ENCODE results near the gene TSPO. TPM values are rescaled to one million over a fixed set of nuclear protein-coding genes. Genes with fewer than 3 reads are reported as not detected.

Gene TSPO
- total and polyA plus RNA-seq, 2 of the 8 experiments (the other 6 are each of a cell fraction or from before 2014, with no cell fraction given), result 19.9 to 51.5 TPM

GRCh38 chr22:43148581-43148980 is 2.8 kb upstream of the TSPO start:
- Histone ChIP-seq H3K27ac (ENCODE audit: low read depth, low read length) (no peak overlapping the region), H3K79me1 (ENCODE audit: low read depth, low read length) (no peaks in the 10 kb centered on the region), H2BK15ac (ENCODE audit: low read length) (no peak overlapping the region), H3K4me2 (ENCODE audit: insufficient read depth in 1 of 2, low read depth in 2 of 2, low read length in 2 of 2) (no peak overlapping the region), H3K79me2 (ENCODE audit: control insufficient read depth in 1 of 2, insufficient read depth in 2 of 2, low read length in 2 of 2) (no peaks in the 10 kb centered on the region), H3K23ac (ENCODE audit: insufficient read length) (no peak overlapping the region), H3K9ac (replicated peaks in 1 of 4; ENCODE audit: extremely low read depth in 1 of 4, low read depth in 3 of 4, low read length in 3 of 4) (no peak overlapping the region; a peak in 1 of 7 replicates), H3K27me3 (replicated peaks in 1 of 4; ENCODE audit: control insufficient read depth in 3 of 4, extremely low read depth in 1 of 4, insufficient read depth in 3 of 4, low read length in 3 of 4) (peaks cover 1 to 21% (median 14%) of the 10 kb centered on the region in 4 experiments), H2BK5ac (ENCODE audit: low read depth, low read length) (no peak overlapping the region), H3K4me3 (ENCODE audit: extremely low read depth in 1 of 4, insufficient read depth in 2 of 4, low read depth in 3 of 4, low read length in 4 of 4) (no peak overlapping the region), H3K4me1 (replicated peaks in 1 of 4; ENCODE audit: control insufficient read depth in 3 of 4, insufficient read depth in 4 of 4, low read length in 3 of 4) (peaks cover 0 to 12% (median 10%) of the 10 kb centered on the region in 4 experiments; a peak in 6 of 7 replicates), H4K5ac (ENCODE audit: insufficient read length, low read depth, low read length) (no peak overlapping the region), H3K14ac (ENCODE audit: insufficient read length) (no peak overlapping the region), H3K18ac (ENCODE audit: extremely low read depth, low read length) (no peak overlapping the region), H2AK5ac (ENCODE audit: low read depth, low read length) (no peak overlapping the region), H2BK20ac (ENCODE audit: low read length) (no peak overlapping the region), H3K23me2 (ENCODE audit: low read depth, low read length) (peaks cover 13% of the 10 kb centered on the region; the same call in 1 of the 2 replicates), H3K36me3 (ENCODE audit: control insufficient read depth in 2 of 4, insufficient read depth in 4 of 4, low read length in 3 of 4) (no peaks in the 10 kb centered on the region), H2BK12ac (ENCODE audit: low read depth, low read length) (no peak overlapping the region; the same call in 1 of the 2 replicates), H2BK120ac (replicated peaks; ENCODE audit: low read depth, low read length) (no peak overlapping the region), H3K56ac (replicated peaks; ENCODE audit: insufficient read length, low read depth, low read length) (no peak overlapping the region), H4K91ac (replicated peaks; ENCODE audit: insufficient read length, low read length) (no peak overlapping the region), H2AFZ (ENCODE audit: low read length) (no peak overlapping the region), H4K20me1 (replicated peaks in 1 of 2; ENCODE audit: control insufficient read depth in 1 of 2, insufficient read depth in 2 of 2, low read length in 2 of 2) (no peaks in the 10 kb centered on the region), H3K9me3 (ENCODE audit: insufficient read depth in 2 of 2, low read depth in 1 of 2, low read length in 1 of 2) (no peaks in the 10 kb centered on the region), H4K8ac (ENCODE audit: extremely low read depth, insufficient read depth, low read length) (no peak overlapping the region), H3K4ac (replicated peaks; ENCODE audit: insufficient read length, low read depth, low read length) (no peak overlapping the region)
- TF ChIP-seq MAX (IDR thresholded peaks at IDR 0.05) (no peak), SIX5 (IDR thresholded peaks at IDR 0.05; ENCODE audit: low read depth, low read length) (no peak), CHD2 (IDR thresholded peaks at IDR 0.05; ENCODE audit: low read length) (no peak), POLR2AphosphoS5 (IDR thresholded peaks at IDR 0.05; ENCODE audit: low read depth, low read length) (no peak), SAP30 (IDR thresholded peaks at IDR 0.05; ENCODE audit: insufficient read depth, insufficient replicate concordance, low read length) (no peak), SP4 (IDR thresholded peaks at IDR 0.05; ENCODE audit: low read length) (no peak)
- 78% methylated on average over 6 of the region's 6 CpGs; no CpG with 5 or more reads in 1 of the 2 experiments for WGBS, 2 experiments (ENCODE audit: extremely low coverage in 1 of 2, insufficient coverage in 1 of 2, insufficient read length in 1 of 2, insufficient replicate concordance in 2 of 2, low coverage in 1 of 2, low lambda C conversion rate in 2 of 2, missing lambda C conversion rate in 1 of 2)
- DNase-seq (ENCODE audit: low read depth in 1 of 2, low spot score in 2 of 2), result no peak
- POLR2A ChIA-PET (ENCODE audit: partially characterized antibody), result no interaction called here
- CTCF ChIA-PET (ENCODE audit: partially characterized antibody), result interaction anchor here (1.1 to 1.2 kb wide), 3 partner anchors 13 to 83 kb away, joined by 3 read pairs; partner anchors contain the start of gene BIK
- no peak for FAIRE-seq

All from H1 (cell line).